ENCODE results near the gene SPTBN1. TPM values are rescaled to one million over a fixed set of nuclear protein-coding genes. Genes with fewer than 3 reads are reported as not detected.

The SPTBN1 gene
- total and polyA plus RNA-seq, 2 of the 4 experiments (the other 2 are of a cell fraction) = 49.1 to 241 TPM

GRCh38 chr2:54574860-54575247 lies 118.7 kb downstream of the SPTBN1 start:
- POLR2A ChIA-PET (ENCODE audit: unreplicated experiment) = no interaction called here
- 0 out of 2 replicates have a peak overlapping the region, but pooled peaks have one; percentile 66 for H3K23ac ChIP-seq (ENCODE audit: low read depth, low read length)
- no TSS peak for BruUV-seq (replicated peaks)
- H4K5ac ChIP-seq (ENCODE audit: low read depth, low read length) = no peak overlapping the region
- H3K9me3 ChIP-seq (ENCODE audit: control insufficient read depth, insufficient read depth, low read length) = no peaks in the 10 kb centered on the region
- DNase-seq (no peak), ATAC-seq (ENCODE audit: low read depth) (no peak)
- H2AK9ac ChIP-seq (replicated peaks; ENCODE audit: low read depth, low read length, poor library complexity) = no peak overlapping the region
- WGBS, 2 experiments (ENCODE audit: extremely low coverage in 2 of 2, insufficient read length in 1 of 2) = no CpG with 5 or more reads among the region's 5 CpGs
- H3K9ac ChIP-seq (ENCODE audit: low read depth, low read length) = no peak overlapping the region
- no peak overlapping the region for H2AK5ac ChIP-seq (ENCODE audit: low read depth, low read length)
- no peak overlapping the region for H2BK15ac ChIP-seq (ENCODE audit: low read depth, low read length)
- peak overlapping the region; percentile 29; the same call in 1 of the 2 replicates for H3K4ac ChIP-seq (ENCODE audit: low read depth, low read length)
- peaks cover 44% of the 10 kb centered on the region for H3K9me1 ChIP-seq (ENCODE audit: insufficient read depth, low read length)
- H2BK120ac ChIP-seq (ENCODE audit: low read depth, low read length) = no peak overlapping the region; the same call in 1 of the 2 replicates
- dilution Hi-C loops (cut with HindIII; ENCODE audit: low sequenced_read_pairs, unreplicated experiment) (no loop called here), intact Hi-C loops (cut with micrococcal nuclease) (loop anchor here (5.0 kb wide), 1 partner anchor 243 kb away; a partner anchor contains a TSS), in situ Hi-C loops (cut with MboI; ENCODE audit: low sequenced_read_pairs) (no loop called here)
- H3K18ac ChIP-seq (ENCODE audit: low read depth, low read length) = no peak overlapping the region
- H2BK5ac ChIP-seq (ENCODE audit: low read depth, low read length, poor library complexity, severe bottlenecking) = no peak overlapping the region
- CTCF ChIA-PET = interaction anchor here (0.6 kb wide), 1 partner anchor 411 kb away, joined by 8 read pairs; no protein-coding TSS in a partner anchor
- H3K14ac ChIP-seq (replicated peaks; ENCODE audit: low read depth, low read length) = peak overlapping the region; percentile 54; the same call in 1 of the 2 replicates
- H3K36me3 ChIP-seq (ENCODE audit: control insufficient read depth, insufficient read depth, low read length) = peaks cover 1% of the 10 kb centered on the region; the same call in 1 of the 2 replicates
- no peak for TF ChIP-seq CEBPB (IDR thresholded peaks at IDR 0.05; ENCODE audit: low read depth, low read length)
- TF ChIP-seq POLR2A (IDR thresholded peaks at IDR 0.05; ENCODE audit: low read depth, low read length) = no peak
- no peak for TF ChIP-seq MXI1 (IDR thresholded peaks at IDR 0.05; ENCODE audit: borderline replicate concordance, low read depth, low read length)
- TF ChIP-seq SMC3 (IDR thresholded peaks at IDR 0.05; ENCODE audit: low read depth, low read length) = no peak
- no peak for TF ChIP-seq MAZ (IDR thresholded peaks at IDR 0.05; ENCODE audit: borderline replicate concordance, low read depth, low read length)
- TF ChIP-seq ELK1 (IDR thresholded peaks at IDR 0.05; ENCODE audit: borderline replicate concordance, low read depth, low read length) = no peak
- TF ChIP-seq MAFK (IDR thresholded peaks at IDR 0.05; ENCODE audit: low read depth, low read length) = no peak
- TF ChIP-seq RFX5 (IDR thresholded peaks at IDR 0.05; ENCODE audit: low read depth, low read length) = no peak
- TF ChIP-seq CHD1 (IDR thresholded peaks at IDR 0.05; ENCODE audit: low read depth, low read length) = no peak
- TF ChIP-seq RCOR1 (IDR thresholded peaks at IDR 0.05; ENCODE audit: insufficient replicate concordance, low read length) = no peak
- no peak for TF ChIP-seq CTCF (conservative IDR thresholded peaks at IDR 0.05; ENCODE audit: low read depth, low read length)
- TF ChIP-seq FOS (IDR thresholded peaks at IDR 0.05; ENCODE audit: low read depth, low read length) = no peak
- no peak for TF ChIP-seq RAD21 (IDR thresholded peaks at IDR 0.05; ENCODE audit: low read length)
- TF ChIP-seq USF2 (IDR thresholded peaks at IDR 0.05; ENCODE audit: low read depth, low read length) = no peak
- peaks cover 55 to 86% of the 10 kb centered on the region in 2 experiments for H3K79me1 ChIP-seq (ENCODE audit: low read depth in 1 of 2, low read length in 2 of 2)
- H2AFZ ChIP-seq (replicated peaks; ENCODE audit: low read length, poor library complexity) = no peak overlapping the region
- H3K4me2 ChIP-seq (ENCODE audit: low read depth, low read length) = no peak overlapping the region
- no peaks in the 10 kb centered on the region for H3K27me3 ChIP-seq (ENCODE audit: control insufficient read depth, insufficient read depth, low read length)
- H3K4me1 ChIP-seq (ENCODE audit: control insufficient read depth, insufficient read depth, low read length) = peaks cover 39% of the 10 kb centered on the region
- no peak overlapping the region for H3K4me3 ChIP-seq (ENCODE audit: insufficient read depth, low read depth, low read length)
- H3K27ac ChIP-seq (ENCODE audit: insufficient read depth, low read length) = no peak overlapping the region
- peaks cover 43% of the 10 kb centered on the region; the same call in 1 of the 2 replicates for H4K20me1 ChIP-seq (ENCODE audit: insufficient read depth, low read length)
- H4K8ac ChIP-seq (ENCODE audit: low read depth in 2 of 2, low read length in 2 of 2) = no peak overlapping the region
- H3K56ac ChIP-seq (ENCODE audit: extremely low read depth, insufficient read depth, low read length) = no peak overlapping the region
- H2BK20ac ChIP-seq (ENCODE audit: low read depth, low read length) = 0 out of 2 replicates have a peak overlapping the region, but pooled peaks have one; percentile 2
- H4K91ac ChIP-seq (ENCODE audit: insufficient read depth, low read depth, low read length) = no peak overlapping the region

Data from IMR-90 (cell line).